ENCODE measurements around the gene RNF19B.
A peak's percentile ranks its signal among the peaks of the same experiment; 100 is the strongest.

RNF19B gene

GRCh38 chr1:32903991-32904785, 60.4 kb downstream of the RNF19B start:
- peak overlapping the region; percentile 89 for H3K27ac ChIP-seq

GRCh38 chr1:32902535-32902920, 62.1 kb downstream of the RNF19B start:
- peak overlapping the region; percentile 89 for H3K27ac ChIP-seq
- TF ChIP-seq CTCF (IDR thresholded peaks at IDR 0.05) (no peak), ZFX (IDR thresholded peaks at IDR 0.05; ENCODE audit: borderline replicate concordance) (no peak)

More at GRCh38 chr1:32903991-32904785, 60.4 kb downstream of the RNF19B start:
- no peak for TF ChIP-seq ZFX (IDR thresholded peaks at IDR 0.05; ENCODE audit: borderline replicate concordance)
- peak; percentile 16; the same call in 1 of the 2 replicates for TF ChIP-seq CTCF (IDR thresholded peaks at IDR 0.05)

GRCh38 chr1:32901823-32902534, 62.6 kb downstream of the RNF19B start:
- TF ChIP-seq CTCF (IDR thresholded peaks at IDR 0.05), result no peak
- TF ChIP-seq ZFX (IDR thresholded peaks at IDR 0.05; ENCODE audit: borderline replicate concordance), result no peak
- H3K27ac ChIP-seq, result peak overlapping the region; percentile 89

GRCh38 chr1:32900956-32901822, 63.4 kb downstream of the RNF19B start, which contains the start of gene TMEM54:
TSS of gene TMEM54 (minus strand) at chr1:32901389. CDS start at chr1:32901238, 151 bp downstream.
- TF ChIP-seq CTCF (IDR thresholded peaks at IDR 0.05) (peak; percentile 22), ZFX (IDR thresholded peaks at IDR 0.05; ENCODE audit: borderline replicate concordance) (no peak)
- H3K27ac ChIP-seq, result peak within 1 kb of the TSS; percentile 89

- H3K27ac ChIP-seq, result peak overlapping the region; percentile 89
- TF ChIP-seq CTCF (IDR thresholded peaks at IDR 0.05) (no peak), ZFX (IDR thresholded peaks at IDR 0.05; ENCODE audit: borderline replicate concordance) (no peak)
These were observed 64.1 kb downstream of the RNF19B start for GRCh38 chr1:32900371-32900955.

- TF ChIP-seq ZFX (IDR thresholded peaks at IDR 0.05; ENCODE audit: borderline replicate concordance), result no peak
- no peak for TF ChIP-seq CTCF (IDR thresholded peaks at IDR 0.05)
These were observed 64.9 kb downstream of the RNF19B start for GRCh38 chr1:32899586-32900296.

More at GRCh38 chr1:32899586-32900296, 64.9 kb downstream of the RNF19B start:
- H3K27ac ChIP-seq, result peak overlapping the region; percentile 89
